Testis (tissue), 3 donors: ENCODE measurements around the gene C20orf173. TPM values are rescaled to one million over a fixed set of nuclear protein-coding genes. Genes with fewer than 3 reads are reported as not detected.

Source experiments
- DNase-seq: peaks from one replicate; pipeline ENCODE4 v3.0.0-alpha.2; 2019
- H3K27ac ChIP-seq, 2 donors: fragments of 200-600 bp; sonication (generic); one replicate each; pipeline ENCODE4 v1.5.1; 2019
- H3K27me3 ChIP-seq: fragments of 200-600 bp; sonication (generic); one replicate; pipeline ENCODE4 v1.5.1; 2019
- H3K36me3 ChIP-seq: fragments of 200-600 bp; sonication (generic); one replicate; pipeline ENCODE4 v1.5.1; 2017; ENCODE audit warnings: low read depth; ENCODE audit errors: missing control alignments
- H3K4me1 ChIP-seq: fragments of 200-600 bp; sonication (generic); one replicate; pipeline ENCODE4 v1.5.1; 2019
- H3K4me3 ChIP-seq, 2 donors: fragments of 200-600 bp; sonication (generic); one replicate each; pipeline ENCODE4 v1.5.1; 2017 to 2019
- H3K9me3 ChIP-seq: fragments of 200-600 bp; sonication (generic); one replicate; pipeline ENCODE4 v1.5.1; 2017
- CTCF ChIP-seq, 3 experiments: fragments of 450-650 bp in 2 of 3; fragments of 200-600 bp in 1 of 3; sonication (generic) in 1 of 3; IDR thresholded peaks; one replicate each; pipeline ENCODE4 v1.5.1; 2016 to 2019; ENCODE audit warnings: antibody characterized with exemption in 3 of 3, mild to moderate bottlenecking in 2 of 3, moderate library complexity in 1 of 3
- POLR2A ChIP-seq: fragments of 450-650 bp; IDR thresholded peaks from one replicate; pipeline ENCODE4 v1.6.1; 2017; ENCODE audit warnings: antibody characterized with exemption, mild to moderate bottlenecking, moderate library complexity
- WGBS, 2 donors: methylation state at CpG; one replicate each; pipeline ENCODE4 v1.1.5; 2018; 5-methylcytosine and 5-hydroxymethylcytosine counted together
- intact Hi-C: fragments of 100-400 bp; cut with DNase I; formaldehyde crosslinking; loops from one replicate; pipeline ENCODE4 v1.15.1; 2023; ENCODE audit warnings: low total_unique reads
- polyA plus RNA-seq: library from polyadenylated mRNA; stranded (reverse); fragments of 350-450 nt; fragmentation: Illumina TruSeq; extraction: RNeasy Lipid Tissue Mini Kit (QIAGEN cat#74804); gene quantifications from one replicate; pipeline ENCODE4 v1.2.3, GENCODE V29; 2014; ENCODE audit warnings: low read depth, low replicate concordance; ENCODE audit not compliant: insufficient read depth
- total RNA-seq, 2 donors: library from RNA; depleted of rRNA; stranded (reverse); fragments of >200 nt; gene quantifications; one replicate each; pipeline ENCODE4 v1.2.3, GENCODE V29; 2016

C20orf173 gene
- total and polyA plus RNA-seq, 3 donors from 2014 or later, result 8.5 to 47.2 (median 17.3) TPM

- Histone ChIP-seq H3K36me3 (no peaks in the 10 kb centered on the region), H3K4me1 (no peaks in the 10 kb centered on the region), H3K4me3 (no peak overlapping the region), H3K27ac (no peak overlapping the region), H3K27me3 (no peaks in the 10 kb centered on the region), H3K9me3 (no peaks in the 10 kb centered on the region)
- TF ChIP-seq POLR2A (no peak), CTCF (IDR thresholded peaks at IDR 0.05) (peak in 2 of 3 experiments; percentile 51 to 66)
- peak; percentile 33 for DNase-seq
- intact Hi-C loops, result no loop called here
- WGBS, 2 donors, result 86 to 93% methylated on average over 2 of the region's 2 CpGs
Observed at GRCh38 chr20:35511814-35512420, 17.5 kb downstream of the C20orf173 start.

- 81 to 86% methylated on average over 8 to 12 of the region's 12 CpGs for WGBS, 2 donors
- H3K36me3 ChIP-seq, result no peaks in the 10 kb centered on the region
- TF ChIP-seq POLR2A (no peak), CTCF (IDR thresholded peaks at IDR 0.05) (no peak)
- H3K27ac ChIP-seq, result no peak overlapping the region
- intact Hi-C loops, result no loop called here
- no peaks in the 10 kb centered on the region for H3K4me1 ChIP-seq
- no peaks in the 10 kb centered on the region for H3K27me3 ChIP-seq
- H3K4me3 ChIP-seq, result no peak overlapping the region
- H3K9me3 ChIP-seq, result no peaks in the 10 kb centered on the region
- no peak for DNase-seq
Observed at GRCh38 chr20:35510951-35511735, 18.3 kb downstream of the C20orf173 start.

DNA sequence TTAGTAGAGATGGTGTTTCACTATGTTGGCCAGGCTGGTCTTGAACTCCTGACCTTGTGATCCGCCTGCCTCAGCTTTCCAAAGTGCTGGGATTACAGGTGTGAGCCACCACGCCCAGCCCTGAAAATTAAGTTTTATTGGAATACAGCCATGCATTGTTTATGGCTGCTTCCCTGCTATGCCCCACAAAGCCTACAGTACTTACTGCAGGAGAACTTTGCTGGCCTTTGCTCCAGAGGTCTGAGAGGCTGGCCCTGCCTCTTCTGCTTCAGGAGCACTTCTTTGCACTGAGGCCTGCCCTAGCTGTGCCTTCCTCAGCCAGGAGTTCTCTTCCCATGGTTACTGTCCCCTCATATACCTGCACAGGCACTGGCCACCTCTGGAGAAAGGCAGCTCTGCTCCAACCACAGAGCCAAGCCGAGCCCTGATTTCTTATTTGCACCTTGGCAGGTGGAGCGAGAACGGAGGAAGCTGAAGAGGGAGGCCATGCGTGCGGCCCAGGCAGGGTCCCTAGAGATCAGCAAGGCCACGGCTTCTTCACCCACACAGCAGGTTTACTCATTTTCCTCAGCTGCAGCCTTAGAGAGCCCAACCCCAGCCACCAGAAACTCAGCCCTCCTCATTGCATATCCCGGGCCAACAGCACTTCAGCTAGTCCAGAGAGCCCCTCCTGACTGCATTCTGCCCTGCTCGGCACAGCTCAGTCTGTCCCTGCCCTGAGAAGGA is 20.8 kb downstream of the C20orf173 start:
- no peak for DNase-seq
- Histone ChIP-seq H3K27ac (no peak overlapping the region), H3K9me3 (no peaks in the 10 kb centered on the region), H3K4me1 (peaks cover 7% of the 10 kb centered on the region), H3K36me3 (no peaks in the 10 kb centered on the region), H3K4me3 (no peak overlapping the region), H3K27me3 (no peaks in the 10 kb centered on the region)
- 89 to 93% methylated on average over 4 to 10 of the region's 10 CpGs for WGBS, 2 donors
- intact Hi-C loops, result no loop called here
- no peak for TF ChIP-seq CTCF (IDR thresholded peaks at IDR 0.05)
- no peak for TF ChIP-seq POLR2A

DNA sequence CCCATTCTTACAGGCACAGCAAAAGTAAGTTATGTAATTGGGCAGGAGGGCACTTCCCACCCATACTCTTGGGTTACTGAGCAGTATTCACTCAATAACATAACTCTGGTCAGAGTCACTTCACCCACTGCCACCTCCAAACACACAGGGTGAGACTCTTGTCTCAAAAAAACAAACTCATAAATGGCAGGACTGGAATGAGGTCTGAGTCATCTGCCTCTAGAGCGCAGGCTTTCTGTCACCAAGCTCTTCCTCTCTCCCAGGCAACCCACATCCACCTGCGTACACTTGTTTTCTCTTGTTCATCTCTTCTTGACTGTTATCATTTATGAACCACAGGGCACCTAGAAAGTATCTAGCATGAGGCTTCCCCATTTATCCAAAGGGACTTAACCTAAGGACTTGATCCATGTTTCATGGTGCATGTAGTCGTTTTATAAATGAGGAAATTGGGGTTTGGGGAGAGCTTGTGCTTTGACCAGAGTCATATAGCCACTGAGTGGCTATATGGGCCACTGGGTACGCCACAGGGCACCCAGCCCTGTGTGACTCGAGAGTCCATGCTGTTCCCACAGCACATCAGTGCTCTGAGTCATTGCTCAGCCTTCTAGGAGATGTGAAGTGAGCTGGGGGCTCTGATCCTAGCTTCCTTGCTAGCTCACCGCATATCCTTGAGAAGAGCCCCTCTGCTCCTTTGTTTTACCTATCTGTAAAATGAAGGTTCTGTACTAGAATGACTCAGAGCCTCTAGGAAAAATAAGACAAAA is 22.4 kb downstream of the C20orf173 start:
- Histone ChIP-seq H3K9me3 (no peaks in the 10 kb centered on the region), H3K27ac (no peak overlapping the region), H3K27me3 (no peaks in the 10 kb centered on the region), H3K4me1 (peaks cover 12% of the 10 kb centered on the region), H3K36me3 (no peaks in the 10 kb centered on the region), H3K4me3 (no peak overlapping the region)
- no peak for DNase-seq
- WGBS, 2 donors, result 95% methylated on average over 6 of the region's 6 CpGs
- no peak for TF ChIP-seq CTCF (IDR thresholded peaks at IDR 0.05)
- TF ChIP-seq POLR2A, result no peak
- intact Hi-C loops, result no loop called here
